Stimulated activated CD4-positive, alpha-beta T cell treated with anti-CD3 and anti-CD28 coated beads, Interleukin-15, amount 100 ng/mL, for 24 hours (primary cell): ENCODE results near the gene FAR1.
"Not testable (repeated sequence)": the region's sequence is repeated elsewhere in the genome, so short reads cannot be mapped to it uniquely, and the experiment has no call there.

ENCODE experiments used
- DNase-seq: peaks from one replicate; pipeline ENCODE4 v3.0.0-alpha.2; 2020

Gene FAR1

GRCh38 chr11:13718394-13718793 lies 49.9 kb downstream of the FAR1 start:
- DNase-seq: no peak

GRCh38 chr11:13720940-13721339 lies 52.5 kb downstream of the FAR1 start:
- DNase-seq: no peak

- no peak for DNase-seq
Measured at GRCh38 chr11:13721760-13722159, 53.3 kb downstream of the FAR1 start.

- no peak for DNase-seq
Measured at GRCh38 chr11:13726456-13726855, 58.0 kb downstream of the FAR1 start.

GRCh38 chr11:13728076-13728475 lies 59.6 kb downstream of the FAR1 start:
- no peak for DNase-seq

- DNase-seq: no peak
Measured at GRCh38 chr11:13734530-13734929, 66.1 kb downstream of the FAR1 start.

GRCh38 chr11:13745165-13745564 lies 76.7 kb downstream of the FAR1 start:
- no peak for DNase-seq

- DNase-seq: not testable (repeated sequence)
Measured at GRCh38 chr11:13753316-13753715, 84.8 kb downstream of the FAR1 start.

GRCh38 chr11:13759050-13759449 lies 90.6 kb downstream of the FAR1 start:
- DNase-seq: no peak

GRCh38 chr11:13760115-13760514 lies 91.6 kb downstream of the FAR1 start:
- no peak for DNase-seq

GRCh38 chr11:13761250-13761649 lies 92.8 kb downstream of the FAR1 start:
- no peak for DNase-seq

GRCh38 chr11:13761716-13762115 lies 93.2 kb downstream of the FAR1 start:
- DNase-seq: no peak

- no peak for DNase-seq
Measured at GRCh38 chr11:13762718-13763117, 94.2 kb downstream of the FAR1 start.

GRCh38 chr11:13763341-13763740 lies 94.9 kb downstream of the FAR1 start:
- no peak for DNase-seq

GRCh38 chr11:13765886-13766285 lies 97.4 kb downstream of the FAR1 start:
- DNase-seq: no peak

- DNase-seq: no peak
Measured at GRCh38 chr11:13767471-13767870, 99.0 kb downstream of the FAR1 start.

- no peak for DNase-seq
Measured at GRCh38 chr11:13769188-13769587, 100.7 kb downstream of the FAR1 start.

GRCh38 chr11:13771151-13771550 lies 102.7 kb downstream of the FAR1 start:
- no peak for DNase-seq

GRCh38 chr11:13772223-13773046 lies 104.0 kb downstream of the FAR1 start:
- DNase-seq: peak; percentile 5

GRCh38 chr11:13775471-13775870 lies 107.0 kb downstream of the FAR1 start:
- no peak for DNase-seq

- peak; percentile 7 for DNase-seq
Measured at GRCh38 chr11:13776134-13776815, 107.8 kb downstream of the FAR1 start.

GRCh38 chr11:13777341-13777985 lies 109.0 kb downstream of the FAR1 start:
- DNase-seq: no peak

GRCh38 chr11:13778345-13778744 lies 109.9 kb downstream of the FAR1 start:
- no peak for DNase-seq

GRCh38 chr11:13781153-13781552 lies 112.7 kb downstream of the FAR1 start:
- DNase-seq: no peak
